OCI-LY1 (cell line): ENCODE results near the gene TNS4.

Experiments used
- H2AFZ ChIP-seq: fragments of 200-600 bp; sonication (generic), shearing (Covaris generic); 2 replicates; pipeline ENCODE4 v1.6.0; 2014; ENCODE audit warnings: antibody characterized with exemption, mild to moderate bottlenecking, low read length
- H3F3A ChIP-seq: fragments of 200-600 bp; sonication (generic), shearing (Covaris generic); 2 replicates; pipeline ENCODE4 v1.6.0; 2014; ENCODE audit warnings: mild to moderate bottlenecking, antibody characterized with exemption, low read length, moderate library complexity; ENCODE audit not compliant: insufficient read depth
- H3K27ac ChIP-seq: fragments of 200-600 bp; sonication (generic); 2 replicates; pipeline ENCODE4 v1.5.1; 2014; ENCODE audit warnings: low read length, mixed run types, mild to moderate bottlenecking, low read depth; ENCODE audit not compliant: poor library complexity, severe bottlenecking
- H3K27me3 ChIP-seq: fragments of 200-600 bp; sonication (generic); 2 replicates; pipeline ENCODE4 v1.6.0; 2014; ENCODE audit warnings: antibody characterized with exemption, mild to moderate bottlenecking, low read length, moderate library complexity; ENCODE audit not compliant: insufficient read depth
- H3K36me3 ChIP-seq: fragments of 200-600 bp; sonication (generic); 2 replicates; pipeline ENCODE4 v1.6.1; 2014; ENCODE audit warnings: mild to moderate bottlenecking, antibody characterized with exemption, low read length, moderate library complexity, mixed read lengths; ENCODE audit not compliant: insufficient read depth
- H3K4me1 ChIP-seq: fragments of 200-600 bp; sonication (generic); 2 replicates; pipeline ENCODE4 v1.5.1; 2014; ENCODE audit warnings: mild to moderate bottlenecking, low read length, moderate library complexity; ENCODE audit not compliant: insufficient read depth, severe bottlenecking
- H3K4me2 ChIP-seq: fragments of 200-600 bp; sonication (generic), shearing (Covaris generic); 2 replicates; pipeline ENCODE4 v1.6.1; 2014; ENCODE audit warnings: low read length
- H3K4me3 ChIP-seq: fragments of 200-600 bp; sonication (generic); 2 replicates; pipeline ENCODE4 v1.5.1; 2014; ENCODE audit warnings: low read length, low read depth, mild to moderate bottlenecking, mixed read lengths; ENCODE audit not compliant: poor library complexity, severe bottlenecking
- H3K79me2 ChIP-seq: fragments of 200-600 bp; shearing (Covaris generic); 2 replicates; pipeline ENCODE4 v1.6.1; 2016; ENCODE audit warnings: mixed run types, low read length, mixed read lengths; ENCODE audit not compliant: insufficient read depth
- H3K9ac ChIP-seq: fragments of 200-600 bp; sonication (generic), shearing (Covaris generic); 2 replicates; pipeline ENCODE4 v1.6.1; 2014; ENCODE audit warnings: mild to moderate bottlenecking, low read length, mixed read lengths
- H3K9me2 ChIP-seq: fragments of 200-600 bp; sonication (generic), shearing (Covaris generic); 2 replicates; pipeline ENCODE4 v1.6.1; 2014; ENCODE audit warnings: low read depth, mild to moderate bottlenecking, low read length, mixed read lengths
- H3K9me3 ChIP-seq: fragments of 200-600 bp; shearing (Covaris generic); 2 replicates; pipeline ENCODE4 v1.6.1; 2014; ENCODE audit warnings: low read length, mixed read lengths
- H4K20me1 ChIP-seq: fragments of 200-600 bp; sonication (generic), shearing (Covaris generic); 2 replicates; pipeline ENCODE4 v1.6.0; 2016; ENCODE audit warnings: mild to moderate bottlenecking, low read length; ENCODE audit not compliant: insufficient read depth
- EZH2 ChIP-seq: fragments of 200-600 bp; sonication (generic), shearing (Covaris generic); IDR thresholded peaks from 2 replicates; pipeline ENCODE4 v1.8.0; 2017; ENCODE audit warnings: borderline replicate concordance, mixed run types, mild to moderate bottlenecking, antibody characterized with exemption, low read length, moderate library complexity, mixed read lengths
- TF ChIP-seq, protein P1 (sequence below): fragments of 200-600 bp; sonication (generic), shearing (Covaris generic); IDR thresholded peaks from 2 replicates; pipeline ENCODE4 v1.5.1; 2017; ENCODE audit warnings: mild to moderate bottlenecking, antibody characterized with exemption, low read length, moderate library complexity, mixed read lengths

TNS4 gene

DNA sequence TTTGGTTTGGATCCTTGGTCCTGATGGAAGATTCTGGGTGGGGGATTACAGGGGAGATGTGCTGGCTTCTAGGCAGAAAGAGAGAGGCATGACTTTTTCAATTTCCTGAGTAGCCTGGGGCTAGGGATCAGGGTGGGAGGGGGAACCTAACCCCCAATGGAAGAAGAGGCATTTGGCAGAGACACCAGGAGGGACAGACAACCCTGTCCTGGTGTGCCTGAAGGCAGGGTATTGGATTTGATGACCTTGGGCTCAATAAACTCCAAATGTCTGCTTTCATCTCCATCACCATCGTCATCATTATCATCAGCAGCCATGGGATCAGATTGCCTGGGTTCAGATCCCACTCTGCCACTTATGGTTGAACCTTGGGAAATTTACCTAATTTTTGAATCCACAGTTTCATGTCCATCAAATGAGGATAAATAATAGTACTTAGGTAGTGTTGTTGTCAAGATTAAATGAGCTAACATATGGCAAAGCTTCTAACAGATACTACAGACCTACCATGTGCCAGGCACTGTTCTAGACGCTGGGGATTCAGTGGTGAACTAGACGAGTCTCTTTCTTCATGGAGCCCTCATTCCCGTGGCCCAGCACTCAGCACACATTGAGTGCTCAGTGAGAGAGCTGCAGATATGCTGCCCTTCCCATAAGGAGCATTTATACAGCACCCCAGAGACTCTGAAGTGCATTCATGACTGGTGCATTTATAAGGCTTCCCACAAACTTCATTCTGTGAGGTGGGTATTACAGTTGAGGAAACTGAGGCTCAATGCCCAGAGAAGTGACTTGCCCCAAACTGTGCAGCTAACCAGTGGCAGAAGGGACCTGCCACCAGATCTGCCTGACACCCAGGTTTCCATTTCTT is 31.4 kb downstream of the TNS4 start:
- no peak for TF ChIP-seq EZH2
- TF ChIP-seq, protein P1, sequence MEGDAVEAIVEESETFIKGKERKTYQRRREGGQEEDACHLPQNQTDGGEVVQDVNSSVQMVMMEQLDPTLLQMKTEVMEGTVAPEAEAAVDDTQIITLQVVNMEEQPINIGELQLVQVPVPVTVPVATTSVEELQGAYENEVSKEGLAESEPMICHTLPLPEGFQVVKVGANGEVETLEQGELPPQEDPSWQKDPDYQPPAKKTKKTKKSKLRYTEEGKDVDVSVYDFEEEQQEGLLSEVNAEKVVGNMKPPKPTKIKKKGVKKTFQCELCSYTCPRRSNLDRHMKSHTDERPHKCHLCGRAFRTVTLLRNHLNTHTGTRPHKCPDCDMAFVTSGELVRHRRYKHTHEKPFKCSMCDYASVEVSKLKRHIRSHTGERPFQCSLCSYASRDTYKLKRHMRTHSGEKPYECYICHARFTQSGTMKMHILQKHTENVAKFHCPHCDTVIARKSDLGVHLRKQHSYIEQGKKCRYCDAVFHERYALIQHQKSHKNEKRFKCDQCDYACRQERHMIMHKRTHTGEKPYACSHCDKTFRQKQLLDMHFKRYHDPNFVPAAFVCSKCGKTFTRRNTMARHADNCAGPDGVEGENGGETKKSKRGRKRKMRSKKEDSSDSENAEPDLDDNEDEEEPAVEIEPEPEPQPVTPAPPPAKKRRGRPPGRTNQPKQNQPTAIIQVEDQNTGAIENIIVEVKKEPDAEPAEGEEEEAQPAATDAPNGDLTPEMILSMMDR = no peak
- H3K9ac ChIP-seq = no peak overlapping the region

DNA sequence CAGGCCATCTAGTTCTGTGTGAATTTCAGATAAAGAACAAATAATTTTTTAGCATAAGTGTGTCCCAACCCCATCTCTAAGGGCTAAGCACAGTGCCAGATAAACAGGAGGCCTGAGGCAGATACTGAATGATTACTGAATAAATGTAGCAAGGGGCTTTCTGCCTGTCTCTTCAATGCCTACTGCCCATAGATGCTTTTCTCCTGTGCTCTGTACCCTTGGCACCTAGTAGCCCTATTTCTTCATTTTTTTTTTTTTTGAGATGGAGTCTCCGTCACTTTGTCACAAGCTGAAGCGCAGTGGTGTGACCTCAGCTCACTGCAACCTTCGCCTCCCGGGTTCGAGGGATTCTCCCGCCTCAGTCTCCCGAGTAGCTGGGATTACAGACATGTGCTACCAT is 32.9 kb downstream of the TNS4 start:
- H3K36me3 ChIP-seq = no peaks in the 10 kb centered on the region; the same call in 1 of the 2 replicates
- H3K9me2 ChIP-seq = no peaks in the 10 kb centered on the region
- no peaks in the 10 kb centered on the region for H3K79me2 ChIP-seq
- no peak overlapping the region for H3K4me3 ChIP-seq
- no peaks in the 10 kb centered on the region for H3F3A ChIP-seq
- no peak overlapping the region for H2AFZ ChIP-seq
- no peaks in the 10 kb centered on the region; the same call in 1 of the 2 replicates for H3K9me3 ChIP-seq
- no peak overlapping the region for H3K9ac ChIP-seq
- TF ChIP-seq EZH2 = no peak
- TF ChIP-seq, protein P1 = no peak
- H3K27ac ChIP-seq = no peak overlapping the region
- H4K20me1 ChIP-seq = no peaks in the 10 kb centered on the region
- peaks cover 11% of the 10 kb centered on the region; the same call in 1 of the 2 replicates for H3K27me3 ChIP-seq
- no peak overlapping the region for H3K4me2 ChIP-seq
- no peaks in the 10 kb centered on the region for H3K4me1 ChIP-seq

More for the DNA sequence above, 31.4 kb downstream of the TNS4 start:
- Histone ChIP-seq H3K4me3 (no peak overlapping the region), H3K9me3 (no peaks in the 10 kb centered on the region; the same call in 1 of the 2 replicates), H3F3A (no peaks in the 10 kb centered on the region), H3K79me2 (no peaks in the 10 kb centered on the region), H3K27me3 (peaks cover 11% of the 10 kb centered on the region; the same call in 1 of the 2 replicates), H3K27ac (no peak overlapping the region), H3K4me1 (no peaks in the 10 kb centered on the region), H3K4me2 (no peak overlapping the region), H4K20me1 (no peaks in the 10 kb centered on the region), H3K36me3 (no peaks in the 10 kb centered on the region; the same call in 1 of the 2 replicates), H3K9me2 (no peaks in the 10 kb centered on the region), H2AFZ (no peak overlapping the region)

DNA sequence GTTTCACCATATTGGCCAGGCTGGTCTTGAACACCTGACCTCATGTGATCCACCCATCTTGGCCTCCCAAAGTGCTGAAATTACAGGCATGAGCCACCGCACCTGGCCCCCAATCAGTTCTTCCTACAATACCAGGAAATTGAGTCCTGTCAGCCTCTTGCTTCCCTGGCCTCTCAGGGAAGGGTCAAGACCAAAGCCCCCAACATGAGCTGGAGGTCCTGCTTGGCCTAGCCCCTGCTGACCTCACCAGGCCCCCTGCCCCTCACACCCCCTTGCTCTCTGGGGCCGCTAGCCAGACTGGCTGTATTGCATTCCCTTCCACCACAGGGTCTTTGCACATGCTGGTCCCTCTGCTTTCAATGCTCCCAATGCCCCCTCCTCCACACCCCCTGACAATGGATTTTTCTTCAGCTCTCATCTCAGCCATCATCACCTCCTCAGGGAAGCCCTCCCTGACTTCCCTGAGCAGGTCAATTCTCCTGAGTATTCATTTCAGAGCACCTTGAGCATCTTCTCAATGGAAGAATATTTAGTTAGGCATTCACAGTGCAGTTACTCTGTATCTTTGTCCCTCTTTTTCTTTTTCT is 34.0 kb downstream of the TNS4 start:
- no peak for TF ChIP-seq EZH2
- TF ChIP-seq, protein P1 = no peak
- Histone ChIP-seq H3K4me1 (no peaks in the 10 kb centered on the region), H3K27me3 (peaks cover 4% of the 10 kb centered on the region; the same call in 1 of the 2 replicates), H3F3A (no peaks in the 10 kb centered on the region), H2AFZ (no peak overlapping the region), H3K27ac (no peak overlapping the region), H4K20me1 (no peaks in the 10 kb centered on the region), H3K36me3 (no peaks in the 10 kb centered on the region; the same call in 1 of the 2 replicates), H3K9me2 (no peaks in the 10 kb centered on the region), H3K4me2 (no peak overlapping the region), H3K79me2 (no peaks in the 10 kb centered on the region), H3K4me3 (no peak overlapping the region), H3K9me3 (no peaks in the 10 kb centered on the region; the same call in 1 of the 2 replicates), H3K9ac (no peak overlapping the region)
